PFSK-1 (cell line): ENCODE measurements around the gene CD81.

Experiments
- FOXP2 ChIP-seq: optimal IDR thresholded peaks from 2 replicates; pipeline ENCODE3; 2011; ENCODE audit warnings: borderline replicate concordance, control low read depth, inconsistent platforms; ENCODE audit not compliant: insufficient read depth; ENCODE audit errors: extremely low read length, extremely low read depth
- POLR2AphosphoS5 ChIP-seq: IDR thresholded peaks from 2 replicates; pipeline ENCODE4 v1.6.1; 2012; ENCODE audit warnings: low read depth, mild to moderate bottlenecking, control low read depth, low read length, moderate library complexity
- SIN3A ChIP-seq: IDR thresholded peaks from 2 replicates; pipeline ENCODE4 v1.6.1; 2012; ENCODE audit warnings: mild to moderate bottlenecking, low read length, moderate library complexity, borderline replicate concordance; ENCODE audit not compliant: insufficient read depth
- TAF1 ChIP-seq: IDR thresholded peaks from 2 replicates; pipeline ENCODE4 v1.6.1; 2012; ENCODE audit warnings: low read length, control low read depth, borderline replicate concordance; ENCODE audit not compliant: insufficient read depth
- TF ChIP-seq, protein P1 (sequence below), 2 experiments: IDR thresholded peaks; 2 replicates each; pipeline versions ENCODE4 v1.6.1 to v1.8.0; 2011 to 2012; ENCODE audit warnings: low read depth in 2 of 2, low read length in 2 of 2, control low read depth in 1 of 2, inconsistent platforms in 1 of 2, mild to moderate bottlenecking in 1 of 2, moderate library complexity in 1 of 2; ENCODE audit not compliant: insufficient read depth in 1 of 2

CD81 gene

DNA sequence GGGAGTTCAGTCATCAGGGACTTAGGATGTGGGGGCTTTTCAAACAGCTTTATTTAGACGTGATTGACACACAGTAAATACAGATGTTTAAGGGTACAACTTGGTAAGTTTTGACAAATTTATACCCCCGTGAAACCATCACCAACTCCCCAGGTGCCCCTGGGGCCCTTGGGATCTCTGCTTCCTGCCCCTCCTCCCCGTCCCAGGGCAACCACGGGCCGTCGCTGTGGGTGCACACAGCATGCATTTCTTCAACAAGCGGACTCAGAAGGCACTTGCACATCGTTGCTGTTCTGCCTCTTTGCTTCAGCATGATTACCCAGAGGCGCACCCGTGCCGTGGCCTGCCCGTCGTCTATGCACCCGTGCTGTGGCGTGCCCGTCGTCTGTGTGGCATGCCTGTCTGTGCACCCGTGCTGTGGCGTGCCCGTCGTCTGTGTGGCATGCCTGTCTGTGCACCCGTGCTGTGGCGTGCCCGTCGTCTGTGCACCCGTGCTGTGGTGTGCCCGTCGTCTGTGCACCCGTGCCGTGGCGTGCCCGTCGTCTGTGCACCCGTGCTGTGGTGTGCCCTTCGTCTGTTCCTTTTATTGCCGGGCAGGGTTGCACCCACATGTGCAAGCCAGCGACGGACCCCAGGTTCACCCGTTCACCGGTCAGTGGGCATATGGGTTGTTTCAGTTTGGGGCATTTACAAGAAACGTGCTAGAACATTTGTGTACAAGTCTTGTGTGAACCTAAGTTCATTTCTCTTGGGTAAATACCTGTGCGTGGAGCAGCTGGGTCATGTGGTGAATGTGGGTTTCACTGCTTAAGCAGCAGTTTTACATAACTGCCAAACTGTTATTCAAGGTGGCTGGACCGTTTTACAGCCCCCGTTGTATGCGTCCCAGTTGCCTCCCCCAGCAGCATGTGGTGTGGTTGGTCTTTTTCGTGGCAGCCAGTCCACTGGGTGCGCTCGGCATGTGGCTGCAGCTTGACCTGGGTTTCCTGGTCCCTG is 8.3 kb downstream of the CD81 start:
- TF ChIP-seq, protein P1, sequence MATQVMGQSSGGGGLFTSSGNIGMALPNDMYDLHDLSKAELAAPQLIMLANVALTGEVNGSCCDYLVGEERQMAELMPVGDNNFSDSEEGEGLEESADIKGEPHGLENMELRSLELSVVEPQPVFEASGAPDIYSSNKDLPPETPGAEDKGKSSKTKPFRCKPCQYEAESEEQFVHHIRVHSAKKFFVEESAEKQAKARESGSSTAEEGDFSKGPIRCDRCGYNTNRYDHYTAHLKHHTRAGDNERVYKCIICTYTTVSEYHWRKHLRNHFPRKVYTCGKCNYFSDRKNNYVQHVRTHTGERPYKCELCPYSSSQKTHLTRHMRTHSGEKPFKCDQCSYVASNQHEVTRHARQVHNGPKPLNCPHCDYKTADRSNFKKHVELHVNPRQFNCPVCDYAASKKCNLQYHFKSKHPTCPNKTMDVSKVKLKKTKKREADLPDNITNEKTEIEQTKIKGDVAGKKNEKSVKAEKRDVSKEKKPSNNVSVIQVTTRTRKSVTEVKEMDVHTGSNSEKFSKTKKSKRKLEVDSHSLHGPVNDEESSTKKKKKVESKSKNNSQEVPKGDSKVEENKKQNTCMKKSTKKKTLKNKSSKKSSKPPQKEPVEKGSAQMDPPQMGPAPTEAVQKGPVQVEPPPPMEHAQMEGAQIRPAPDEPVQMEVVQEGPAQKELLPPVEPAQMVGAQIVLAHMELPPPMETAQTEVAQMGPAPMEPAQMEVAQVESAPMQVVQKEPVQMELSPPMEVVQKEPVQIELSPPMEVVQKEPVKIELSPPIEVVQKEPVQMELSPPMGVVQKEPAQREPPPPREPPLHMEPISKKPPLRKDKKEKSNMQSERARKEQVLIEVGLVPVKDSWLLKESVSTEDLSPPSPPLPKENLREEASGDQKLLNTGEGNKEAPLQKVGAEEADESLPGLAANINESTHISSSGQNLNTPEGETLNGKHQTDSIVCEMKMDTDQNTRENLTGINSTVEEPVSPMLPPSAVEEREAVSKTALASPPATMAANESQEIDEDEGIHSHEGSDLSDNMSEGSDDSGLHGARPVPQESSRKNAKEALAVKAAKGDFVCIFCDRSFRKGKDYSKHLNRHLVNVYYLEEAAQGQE (IDR thresholded peaks at IDR 0.05; ENCODE audit: insufficient read depth in 1 of 2, low read depth in 2 of 2, low read length in 2 of 2): no peak
- TF ChIP-seq TAF1: no peak
- TF ChIP-seq FOXP2: no peak
- TF ChIP-seq POLR2AphosphoS5: no peak
- no peak for TF ChIP-seq SIN3A

DNA sequence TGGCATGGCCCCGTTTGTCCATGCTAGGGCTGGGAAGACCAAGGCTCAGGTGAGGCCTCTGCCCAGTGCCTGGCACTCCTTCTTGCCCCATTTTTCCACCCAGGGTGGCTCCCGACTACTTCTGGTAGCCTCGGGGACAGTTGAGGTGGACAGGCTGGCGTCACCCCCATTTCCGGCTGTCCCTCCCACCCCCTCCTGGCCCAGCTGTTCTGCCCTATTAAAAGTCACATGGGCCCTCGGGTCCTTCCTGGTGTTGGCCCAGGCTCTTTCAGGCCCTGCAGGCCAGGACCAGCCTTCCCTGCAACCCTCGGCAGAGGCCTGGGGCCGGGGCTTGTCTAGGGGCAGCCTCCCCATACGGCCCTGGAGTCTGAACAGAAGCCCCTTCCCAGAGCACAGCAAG is 9.5 kb downstream of the CD81 start:
- TF ChIP-seq TAF1 (no peak), POLR2AphosphoS5 (no peak), SIN3A (no peak), FOXP2 (no peak)
- TF ChIP-seq, protein P1 (IDR thresholded peaks at IDR 0.05; ENCODE audit: insufficient read depth in 1 of 2, low read depth in 2 of 2, low read length in 2 of 2): no peak

DNA sequence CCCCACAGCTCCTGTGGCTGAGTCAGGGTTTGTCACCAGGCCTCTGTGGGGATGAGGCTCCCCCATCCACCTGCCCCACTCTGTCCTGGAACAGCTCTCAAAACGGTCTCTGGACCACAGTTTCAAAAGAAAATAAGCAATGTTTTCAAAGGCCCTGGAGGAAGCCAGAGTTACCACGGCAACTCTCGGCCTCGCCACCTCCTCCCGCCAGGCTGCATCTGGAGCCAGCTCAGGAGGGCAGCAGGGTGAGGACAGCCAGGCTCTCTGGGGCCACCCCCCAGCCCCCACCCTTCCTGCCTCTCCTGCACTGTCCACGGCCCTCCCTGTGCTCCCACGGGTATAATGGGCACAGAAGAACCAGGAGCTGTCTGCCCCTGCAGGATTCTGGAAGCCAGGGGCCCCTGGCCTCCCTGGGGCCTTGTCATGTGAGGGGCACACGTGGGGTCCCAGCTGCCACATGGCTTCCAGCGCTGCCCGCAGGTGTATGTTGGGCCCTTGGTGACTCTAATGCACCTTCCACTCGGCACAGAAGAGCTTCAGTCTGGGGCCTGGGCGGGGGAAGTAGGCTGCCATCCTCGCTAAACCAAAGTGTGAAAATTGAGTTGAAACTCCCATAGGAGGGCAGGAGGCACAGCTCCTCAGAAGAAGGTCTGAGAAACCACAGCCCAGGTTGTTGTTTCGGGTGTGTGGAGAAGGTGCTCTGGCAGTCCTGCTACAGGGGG is 10.3 kb downstream of the CD81 start:
- TF ChIP-seq TAF1 (no peak), FOXP2 (no peak), POLR2AphosphoS5 (no peak), SIN3A (no peak)
- TF ChIP-seq, protein P1 (IDR thresholded peaks at IDR 0.05; ENCODE audit: insufficient read depth in 1 of 2, low read depth in 2 of 2, low read length in 2 of 2): no peak

DNA sequence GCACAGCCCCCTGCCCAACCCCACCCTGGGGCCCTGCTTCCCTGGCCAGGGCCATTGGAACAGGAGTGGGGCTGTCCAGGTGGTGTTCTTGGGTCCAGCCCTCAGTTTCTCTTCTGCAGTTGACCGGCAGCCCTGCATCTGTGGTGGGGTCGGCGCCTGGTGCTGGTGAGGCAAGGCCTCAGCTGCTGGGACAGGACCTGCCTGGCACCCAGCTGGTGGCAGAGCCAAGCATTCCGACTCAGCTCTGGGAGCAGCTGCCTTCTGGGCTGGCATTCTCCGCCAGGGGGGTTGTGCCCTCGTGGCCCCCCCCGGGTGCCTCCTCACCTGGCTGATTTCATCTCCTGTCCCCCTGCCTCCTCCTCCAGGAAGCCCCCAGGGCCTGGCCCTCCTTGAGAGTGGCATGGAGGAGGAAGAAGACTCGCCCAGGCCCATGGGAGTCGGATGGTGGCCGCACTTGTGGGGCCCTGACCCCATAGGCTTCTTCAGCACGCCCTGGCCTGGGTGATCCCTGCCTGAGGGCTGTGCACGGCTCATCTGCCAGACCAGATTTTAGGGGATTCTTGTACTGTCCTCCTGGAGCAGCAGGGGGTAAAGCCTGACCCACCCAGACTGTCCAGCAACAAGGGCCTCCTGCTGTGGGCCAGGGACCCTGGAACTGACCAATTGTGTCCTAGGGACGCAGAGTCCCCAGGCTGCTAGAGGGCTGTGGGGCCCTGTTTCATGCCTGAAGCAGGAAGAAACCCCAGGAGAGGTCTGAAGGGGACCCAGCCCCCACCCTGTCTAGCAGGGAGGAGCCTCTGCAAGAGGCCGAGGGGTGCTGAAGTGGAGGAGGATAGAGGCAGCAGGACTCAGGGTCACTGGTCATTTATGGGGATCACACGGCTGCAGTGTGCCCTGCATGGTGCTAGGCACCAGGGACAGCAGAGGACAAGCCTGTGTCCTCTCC is 11.6 kb downstream of the CD81 start:
- TF ChIP-seq TAF1 (no peak), FOXP2 (no peak), POLR2AphosphoS5 (no peak), SIN3A (no peak)
- TF ChIP-seq, protein P1 (IDR thresholded peaks at IDR 0.05; ENCODE audit: insufficient read depth in 1 of 2, low read depth in 2 of 2, low read length in 2 of 2): no peak
